Activated CD8-positive, alpha-beta memory T cell treated with anti-CD3 and anti-CD28 coated beads for 36 hours (primary cell): ENCODE results near the gene UVRAG. TPM values are rescaled to one million over a fixed set of nuclear protein-coding genes. Genes with fewer than 3 reads are reported as not detected.

Experiments used
- CTCF ChIA-PET: fragments of 350-600 bp; sonication (Branson Sonifier 250); formaldehyde crosslinking; loops from one replicate; lab custom pipeline; 2021; ENCODE audit warnings: antibody characterized with exemption; lab: Charles Lee
- POLR2A ChIA-PET: fragments of 350-600 bp; sonication (Branson Sonifier 250); formaldehyde crosslinking; loops from one replicate; lab custom pipeline; 2021; ENCODE audit warnings: antibody characterized with exemption; lab: Charles Lee
- total RNA-seq, 2 experiments: library from RNA; stranded (reverse); gene quantifications; one replicate each; pipeline ENCODE4 v1.2.3, GENCODE V29; 2021

The UVRAG gene
- total RNA-seq, 2 experiments from 2014 or later = 15.7 to 16.4 TPM

DNA sequence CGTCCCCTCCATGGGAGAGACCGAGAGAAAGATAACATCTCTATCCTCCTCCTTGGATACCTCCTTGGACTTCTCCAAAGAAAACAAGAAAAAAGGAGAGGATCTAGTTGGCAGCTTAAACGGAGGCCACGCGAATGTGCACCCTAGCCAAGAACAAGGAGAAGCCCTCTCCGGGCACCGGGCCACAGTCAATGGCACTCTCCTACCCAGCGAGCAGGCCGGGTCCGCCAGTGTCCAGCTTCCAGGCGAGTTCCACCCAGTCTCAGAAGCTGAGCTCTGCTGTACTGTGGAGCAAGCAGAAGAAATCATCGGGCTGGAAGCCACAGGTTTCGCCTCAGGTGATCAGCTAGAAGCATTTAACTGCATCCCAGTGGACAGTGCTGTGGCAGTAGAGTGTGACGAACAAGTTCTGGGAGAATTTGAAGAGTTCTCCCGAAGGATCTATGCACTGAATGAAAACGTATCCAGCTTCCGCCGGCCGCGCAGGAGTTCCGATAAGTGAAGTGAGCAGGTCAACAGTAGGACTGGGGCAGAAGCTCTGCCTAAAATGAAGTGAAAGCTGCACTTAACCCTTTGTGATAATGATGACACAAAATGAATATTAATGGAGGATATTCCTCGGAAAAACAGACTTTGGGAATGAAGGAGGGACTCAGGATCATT lies 326.0 kb downstream of the UVRAG start:
- POLR2A ChIA-PET = no interaction called here
- CTCF ChIA-PET = interaction anchor here (2.0 kb wide), 1 partner anchor 11 kb away, joined by 8 read pairs; no protein-coding TSS in a partner anchor

DNA sequence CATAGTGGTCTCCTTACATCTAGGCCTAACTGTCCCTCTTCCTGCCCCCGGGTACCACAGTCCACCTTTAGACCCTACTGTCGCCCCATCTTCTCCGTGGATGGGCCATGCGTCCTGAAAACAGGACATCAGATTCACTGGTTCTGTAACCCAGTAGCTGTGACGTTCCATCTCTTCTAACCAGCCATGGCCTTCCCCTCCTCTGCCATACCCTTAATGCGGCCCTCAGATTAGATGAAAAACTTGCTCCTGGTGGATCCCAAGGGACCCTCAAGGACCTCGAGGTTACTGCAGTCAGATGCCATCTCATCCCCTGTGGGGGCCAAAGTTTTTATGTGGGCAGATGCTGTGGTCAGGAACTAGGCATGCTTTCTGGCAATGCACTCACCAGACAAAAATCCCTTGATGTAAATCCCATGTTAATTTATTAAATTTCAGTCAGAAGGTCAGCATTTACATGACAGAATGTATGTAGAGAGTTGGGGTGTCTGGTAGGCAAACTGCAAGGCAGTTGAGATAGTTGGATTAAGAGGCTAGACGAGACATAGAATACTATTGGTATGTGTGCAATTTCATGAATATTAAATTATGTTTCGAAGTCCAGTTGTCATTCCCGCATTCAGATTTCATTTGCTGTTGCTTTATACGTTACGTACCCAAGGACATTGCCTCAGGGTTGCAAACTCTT lies 327.0 kb downstream of the UVRAG start:
- ChIA-PET CTCF (interaction anchor here (2.0 kb wide), 1 partner anchor 10 kb away, joined by 8 read pairs; no protein-coding TSS in a partner anchor), POLR2A (no interaction called here)

- CTCF ChIA-PET = interaction anchor here (1.1 kb wide), 1 partner anchor 9 kb away, joined by 3 read pairs; no protein-coding TSS in a partner anchor
- POLR2A ChIA-PET = no interaction called here
These were observed 328.3 kb downstream of the UVRAG start for GRCh38 chr11:76143274-76143673.

DNA sequence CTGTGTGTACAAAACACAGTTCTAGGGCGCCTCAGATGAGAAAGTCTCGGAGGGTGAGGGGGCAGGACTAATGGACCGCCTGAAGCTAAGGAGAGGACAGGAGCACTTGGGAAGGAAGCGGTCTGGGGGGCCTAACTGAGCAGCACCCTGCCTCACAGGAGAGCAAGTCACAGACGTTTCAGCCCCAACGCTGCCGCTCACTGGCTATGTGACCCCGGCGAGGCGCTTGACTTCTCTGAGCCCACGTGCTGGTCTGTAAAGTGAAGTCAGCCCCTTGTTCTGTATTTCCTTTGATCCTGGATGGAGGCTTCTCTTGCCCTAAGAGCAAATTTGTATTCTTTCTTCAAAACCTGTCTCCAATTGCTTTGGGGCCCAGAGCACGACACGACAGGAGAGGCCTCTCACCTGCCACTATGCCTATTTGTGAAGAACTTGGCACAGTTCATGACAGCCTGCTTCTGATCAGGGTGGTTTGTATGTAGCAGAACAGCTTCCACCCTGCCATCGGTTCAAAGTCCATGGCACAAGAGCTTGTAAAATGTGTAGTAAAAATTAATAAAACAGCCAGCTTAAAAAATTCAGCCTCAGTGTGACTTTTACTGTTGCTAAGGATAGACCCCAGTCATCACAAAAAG lies 332.2 kb downstream of the UVRAG start:
- ChIA-PET POLR2A (no interaction called here), CTCF (no interaction called here)

DNA sequence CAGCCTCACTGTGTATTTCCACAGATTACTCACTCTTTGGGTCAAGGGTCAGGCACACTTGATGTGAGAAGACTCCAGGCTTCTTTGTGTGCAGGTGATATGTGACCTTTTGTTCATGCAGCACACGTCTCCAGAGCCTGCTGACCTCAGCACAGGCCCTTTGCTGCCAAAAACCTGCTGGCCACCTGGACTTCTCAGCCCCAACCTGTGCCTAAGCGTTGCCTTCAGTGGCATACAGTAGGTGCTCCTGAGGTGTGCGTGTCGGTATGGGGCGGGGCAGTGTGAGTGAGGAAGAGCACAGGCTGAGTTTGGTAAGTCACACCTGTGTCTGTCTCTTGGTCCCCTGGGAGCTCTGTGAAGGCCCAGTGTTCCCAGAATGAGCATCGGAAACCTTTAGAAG lies 333.2 kb downstream of the UVRAG start:
- ChIA-PET POLR2A (no interaction called here), CTCF (no interaction called here)

DNA sequence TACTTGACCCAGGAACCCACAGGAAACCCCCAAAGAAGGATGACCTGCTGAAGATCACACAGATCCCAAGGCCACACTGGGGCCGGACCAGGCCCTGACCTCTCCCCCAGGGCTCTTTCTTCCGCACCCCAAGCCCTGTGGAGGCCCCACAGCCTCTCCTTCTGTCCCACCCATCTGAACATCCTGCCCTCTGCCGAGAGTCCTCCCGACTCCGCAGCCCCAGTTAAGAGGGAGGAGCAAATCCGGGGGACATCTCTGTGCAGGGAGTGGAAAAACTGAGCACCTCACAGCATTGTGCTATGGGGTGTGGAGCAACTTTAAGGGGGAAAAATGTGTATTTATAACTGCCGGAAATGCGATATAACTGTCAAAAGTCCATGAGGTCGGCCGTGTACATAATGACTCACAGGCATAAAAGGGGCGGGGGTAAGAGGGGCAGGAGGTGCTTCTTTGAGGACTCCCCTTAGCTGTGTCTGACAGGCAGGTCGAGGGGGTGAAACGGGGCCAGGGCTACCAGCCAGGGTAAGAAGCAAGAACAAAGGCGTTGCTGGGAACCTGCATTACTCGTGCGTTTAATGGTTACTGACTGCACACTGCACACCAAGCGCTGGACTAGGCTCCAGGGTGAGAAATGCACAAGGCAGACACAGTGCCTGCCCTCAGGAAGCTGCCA lies 334.1 kb downstream of the UVRAG start:
- POLR2A ChIA-PET = no interaction called here

GRCh38 chr11:76149713-76150112 lies 334.7 kb downstream of the UVRAG start:
- CTCF ChIA-PET = interaction anchor here (0.6 to 1.3 kb wide), 3 partner anchors 169 to 385 kb away, joined by 3 to 7 read pairs (median 3); no protein-coding TSS in a partner anchor
- POLR2A ChIA-PET = no interaction called here

More for the DNA sequence above, 334.1 kb downstream of the UVRAG start:
- CTCF ChIA-PET = interaction anchor here (0.6 to 1.1 kb wide), 2 partner anchors 170 to 384 kb away, joined by 3 read pairs; no protein-coding TSS in a partner anchor

DNA sequence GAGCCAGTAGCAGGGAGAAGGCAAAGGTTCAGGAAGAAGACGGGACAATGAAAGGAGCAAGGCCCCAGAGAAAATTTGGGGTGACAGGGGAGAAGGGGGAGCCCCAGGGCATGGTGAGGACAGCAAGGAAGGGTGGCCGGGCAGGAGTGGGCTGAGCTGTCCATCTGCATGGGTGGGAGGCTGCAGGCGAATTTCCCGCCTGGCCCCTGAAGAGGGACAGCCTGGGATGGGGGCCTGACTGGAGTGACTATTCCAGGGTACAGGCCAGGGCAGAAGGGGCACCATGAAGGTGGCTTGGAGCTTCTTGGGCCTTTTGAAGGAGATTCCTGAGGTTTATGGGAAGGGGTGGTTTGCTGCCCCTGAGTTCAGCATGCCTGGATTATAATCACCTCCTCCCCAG lies 335.1 kb downstream of the UVRAG start:
- ChIA-PET CTCF (interaction anchor here (0.5 to 1.3 kb wide), 3 partner anchors 169 to 347 kb away, joined by 3 to 7 read pairs (median 4); no protein-coding TSS in a partner anchor), POLR2A (no interaction called here)

- POLR2A ChIA-PET = interaction anchor here (0.6 kb wide), 1 partner anchor 398 kb away, joined by 4 read pairs; no protein-coding TSS in a partner anchor
- CTCF ChIA-PET = interaction anchor here (0.5 to 2.4 kb wide), 20 partner anchors 8 to 350 kb away, joined by 3 to 30 read pairs (median 4); no protein-coding TSS in a partner anchor
These were observed 336.6 kb downstream of the UVRAG start for GRCh38 chr11:76151556-76152085.

DNA sequence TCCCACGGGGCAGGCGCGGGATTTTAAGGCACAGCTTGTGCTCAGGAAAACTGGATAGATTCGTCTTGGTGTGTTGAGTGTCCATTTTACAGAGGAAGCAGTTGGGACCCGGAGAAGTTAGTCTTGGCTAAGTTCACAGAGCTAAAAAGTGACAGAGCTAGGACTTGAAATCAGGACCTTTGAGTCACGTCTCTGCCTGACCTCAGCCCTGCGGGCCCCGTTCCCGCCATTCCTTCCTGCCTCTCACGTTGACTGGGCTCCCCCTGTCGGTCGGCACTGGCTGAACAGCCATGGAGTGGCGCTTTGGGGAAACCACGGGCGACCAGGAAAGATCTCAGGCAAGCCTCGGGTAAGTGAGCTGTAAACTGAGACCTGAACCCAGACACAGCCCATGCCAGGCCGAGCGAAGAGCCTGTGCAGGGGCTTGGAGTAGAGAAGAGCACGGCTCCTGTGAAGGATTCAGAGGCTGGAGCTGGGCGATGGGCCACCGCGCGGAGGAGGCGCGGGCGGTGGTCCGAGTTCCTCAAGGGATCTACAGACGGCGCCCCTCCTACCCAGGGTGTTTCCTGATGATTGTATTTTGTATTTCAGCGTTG lies 337.2 kb downstream of the UVRAG start:
- ChIA-PET POLR2A (interaction anchor here (0.6 kb wide), 1 partner anchor 398 kb away, joined by 4 read pairs; no protein-coding TSS in a partner anchor), CTCF (interaction anchor here (0.5 to 2.4 kb wide), 23 partner anchors 8 to 383 kb away, joined by 3 to 30 read pairs (median 4); no protein-coding TSS in a partner anchor)

DNA sequence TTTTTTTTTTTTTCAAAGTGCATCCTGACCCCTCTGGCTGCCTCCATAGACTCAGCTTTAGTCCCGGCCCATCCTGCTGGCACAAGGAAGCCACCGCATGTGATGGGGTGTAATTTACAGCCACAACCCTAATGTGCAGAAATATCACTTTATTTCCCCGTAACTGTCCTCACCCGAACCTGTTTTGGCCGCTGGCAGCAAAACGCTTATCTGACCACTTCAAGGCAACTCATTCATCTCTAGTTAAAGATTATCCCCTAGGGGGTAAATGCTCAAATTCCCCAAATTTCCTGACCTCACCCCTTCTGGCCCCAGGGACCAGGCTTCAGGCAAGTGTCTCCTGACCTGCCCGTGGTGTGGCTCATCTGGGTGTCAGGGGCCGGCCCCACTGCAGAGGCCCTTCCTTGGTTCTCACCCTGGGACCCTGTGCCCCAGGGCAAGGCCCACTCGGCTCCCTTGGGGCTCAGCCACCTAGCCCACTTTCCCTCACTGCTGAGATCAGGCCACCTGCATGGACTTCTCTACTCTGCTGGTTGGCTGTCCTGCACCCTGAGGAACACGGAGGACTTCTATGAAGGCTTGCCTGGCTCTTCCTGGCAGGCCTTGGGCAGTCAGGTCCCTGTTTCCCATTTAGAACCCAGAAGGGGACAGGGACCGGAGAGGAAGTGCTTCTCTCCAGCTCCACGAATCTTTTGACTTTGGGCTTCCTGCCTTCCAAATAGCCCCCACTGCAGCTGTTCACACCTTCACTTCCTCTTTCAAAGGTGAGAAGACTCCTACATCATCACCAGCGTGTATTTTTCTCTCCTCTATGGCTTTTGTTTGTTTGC lies 337.9 kb downstream of the UVRAG start:
- ChIA-PET POLR2A (no interaction called here), CTCF (interaction anchor here (0.7 to 2.4 kb wide), 20 partner anchors 7 to 384 kb away, joined by 3 to 30 read pairs (median 4); no protein-coding TSS in a partner anchor)

DNA sequence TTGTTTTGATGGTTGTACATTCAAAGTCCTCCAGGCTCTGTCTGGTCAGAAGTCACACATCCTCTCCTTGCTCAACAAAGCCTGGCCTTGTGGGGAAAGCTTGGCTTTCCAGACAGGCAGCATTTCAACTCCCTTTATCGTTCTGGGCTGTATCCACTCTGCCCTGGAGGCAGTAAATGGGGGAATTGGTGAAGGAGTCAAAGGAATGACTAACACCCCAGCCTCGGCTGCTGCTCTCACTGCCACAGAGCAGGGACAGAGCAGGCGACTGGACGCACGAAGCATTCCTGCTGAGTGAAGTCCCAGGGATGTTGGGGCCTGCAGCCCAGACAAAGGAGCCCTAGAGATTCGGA lies 338.5 kb downstream of the UVRAG start:
- ChIA-PET CTCF (interaction anchor here (0.8 to 2.4 kb wide), 3 partner anchors 57 to 345 kb away, joined by 3 to 30 read pairs (median 4); no protein-coding TSS in a partner anchor), POLR2A (no interaction called here)

DNA sequence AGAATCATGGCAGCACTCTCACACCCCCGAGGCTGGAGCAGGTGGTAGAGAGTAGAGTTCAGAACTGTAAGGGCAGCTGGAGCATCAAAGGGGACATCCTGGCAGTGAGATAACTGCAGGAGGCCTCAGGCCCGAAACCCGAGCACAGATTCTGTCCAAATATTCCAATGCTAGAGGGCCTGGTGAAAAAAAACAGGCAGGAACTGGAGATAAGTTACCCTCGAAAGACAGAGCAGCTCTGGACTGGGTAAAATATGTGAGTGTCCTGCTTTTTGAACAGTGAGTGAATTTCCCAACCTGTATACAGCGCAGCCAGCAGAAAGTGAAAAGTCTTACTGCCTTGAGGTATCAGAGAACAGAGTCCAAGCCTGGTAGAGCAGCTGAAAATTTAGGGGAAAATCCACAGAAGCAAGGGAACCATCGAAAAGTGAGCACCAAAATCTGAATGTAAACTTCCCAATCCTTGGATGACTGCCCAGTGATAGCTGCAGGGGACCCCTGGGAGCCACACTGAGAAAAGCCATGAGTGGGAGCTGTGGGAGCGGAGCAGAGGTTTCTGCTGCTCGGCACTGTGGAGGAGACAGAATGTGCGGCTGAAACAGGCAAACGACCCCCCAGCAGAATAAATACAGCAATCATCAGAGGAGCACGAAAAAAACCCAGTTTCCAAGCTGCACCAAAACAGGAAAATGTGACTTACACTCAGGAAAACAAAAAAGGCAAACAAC lies 340.7 kb downstream of the UVRAG start:
- CTCF ChIA-PET = interaction anchor here (0.7 to 1.1 kb wide), 2 partner anchors 55 to 168 kb away, joined by 3 to 5 read pairs; no protein-coding TSS in a partner anchor
- POLR2A ChIA-PET = no interaction called here

- CTCF ChIA-PET = no interaction called here
These were observed 342.0 kb downstream of the UVRAG start for GRCh38 chr11:76156971-76157427.

DNA sequence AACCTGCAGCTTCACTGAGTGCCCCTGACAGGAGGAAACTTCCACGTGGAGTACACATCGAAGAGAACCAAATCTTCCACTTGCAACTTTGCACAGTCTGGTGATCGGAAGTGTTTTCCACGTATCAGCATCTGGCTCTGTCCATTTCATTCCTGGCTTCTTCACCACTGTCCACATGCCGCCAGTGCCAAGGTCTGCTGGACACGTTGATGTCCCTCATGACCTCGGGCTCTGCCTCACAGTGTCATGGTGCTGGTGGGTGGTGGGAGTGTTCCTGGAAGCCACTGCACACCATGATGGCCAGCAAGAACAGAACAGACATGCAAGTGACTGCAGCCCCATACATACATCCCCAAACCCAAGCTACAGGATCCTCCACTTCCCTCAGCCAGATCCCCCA lies 342.9 kb downstream of the UVRAG start:
- POLR2A ChIA-PET = no interaction called here
- CTCF ChIA-PET = no interaction called here

More at GRCh38 chr11:76156971-76157427, 342.0 kb downstream of the UVRAG start:
- POLR2A ChIA-PET = no interaction called here

DNA sequence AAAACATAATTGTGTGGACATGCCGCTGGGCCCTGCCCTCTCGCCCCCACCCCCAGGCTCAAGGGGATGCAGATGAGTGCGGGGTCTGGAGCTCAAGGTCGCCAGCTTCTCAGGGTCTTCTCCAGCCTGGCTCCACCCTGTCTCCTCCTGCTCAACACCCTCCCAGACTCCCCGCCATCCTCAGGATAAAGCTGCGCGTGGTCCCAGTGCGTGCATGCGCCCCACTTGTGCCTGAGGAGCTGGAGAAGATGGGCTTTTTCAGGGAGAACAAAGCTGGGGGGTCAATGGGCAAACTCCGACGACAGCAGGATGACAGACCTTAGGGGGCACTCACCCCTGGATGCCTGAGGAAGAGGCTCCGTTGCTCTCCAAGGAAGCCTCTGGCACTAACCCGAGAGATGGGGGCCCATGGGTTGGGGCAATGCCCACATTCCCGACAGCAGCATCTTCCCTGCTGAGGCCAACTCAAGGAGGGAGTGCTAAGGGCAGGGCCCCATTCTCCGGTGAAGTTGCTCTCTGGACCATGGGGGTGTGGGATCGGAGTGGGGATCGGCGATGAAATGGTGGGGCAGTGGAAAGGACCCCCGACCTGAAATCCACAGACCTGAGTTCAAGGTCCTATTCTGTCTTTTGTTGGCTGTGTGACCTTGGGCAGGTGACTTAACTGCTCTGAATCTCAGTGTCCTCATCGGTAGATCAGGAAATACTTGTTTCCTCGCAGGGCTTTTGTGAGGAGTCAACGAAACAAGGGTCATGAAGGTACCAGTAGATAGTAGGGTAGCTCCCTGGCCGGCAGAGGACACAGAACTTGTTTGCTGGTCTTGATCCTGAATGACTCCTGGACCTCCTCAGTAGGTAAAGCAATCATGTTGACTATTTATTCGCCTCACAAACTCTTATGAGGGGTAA lies 343.6 kb downstream of the UVRAG start:
- ChIA-PET CTCF (no interaction called here), POLR2A (no interaction called here)
